Panc1 (cell line): ENCODE results near the gene MAT2A. TPM values are rescaled to one million over a fixed set of nuclear protein-coding genes. Genes with fewer than 3 reads are reported as not detected.

Experiments
- ATAC-seq: fragments of 200-7000 bp; cut with Tn5 transposase; 2 replicates; pipeline ENCODE4 v1.9.1; 2020; ENCODE audit warnings: mild to moderate bottlenecking, moderate library complexity
- BruUV-seq: library from RNA; stranded (reverse); fragments of 400-500 nt; replicated peaks from 2 replicates; lab custom pipeline; 2021; lab: Mats Ljungman, UMichigan
- CTCF ChIA-PET: fragments of 300-600 bp; sonication (Branson Sonifier 250); formaldehyde crosslinking; loops from one replicate; lab custom pipeline; 2022; ENCODE audit warnings: antibody characterized with exemption; lab: Charles Lee
- POLR2A ChIA-PET: fragments of 300-600 bp; sonication (Branson Sonifier 250); formaldehyde crosslinking; loops from one replicate; lab custom pipeline; 2022; ENCODE audit warnings: antibody characterized with exemption; lab: Charles Lee
- DNase-seq: peaks from one replicate; pipeline ENCODE4 v3.0.0-alpha.2; 2010; ENCODE audit warnings: low read depth, low spot score
- H3K27ac ChIP-seq: 2 replicates; pipeline ENCODE4 v1.5.1; 2011; ENCODE audit warnings: mild to moderate bottlenecking, low read length, inconsistent platforms
- H3K27me3 ChIP-seq: fragments of 200-500 bp; sonication (Bioruptor generic); 2 replicates; pipeline ENCODE4 v1.6.0; 2014; ENCODE audit warnings: low read length, inconsistent platforms; ENCODE audit not compliant: control insufficient read depth, insufficient read depth
- H3K36me3 ChIP-seq: fragments of 200-500 bp; sonication (Bioruptor generic); 2 replicates; pipeline ENCODE4 v1.5.1; 2014; ENCODE audit warnings: inconsistent platforms, mild to moderate bottlenecking, low read length, moderate library complexity; ENCODE audit not compliant: control insufficient read depth, insufficient read depth
- H3K4me1 ChIP-seq: 2 replicates; pipeline ENCODE4 v1.5.1; 2011; ENCODE audit warnings: inconsistent platforms, mild to moderate bottlenecking, low read length, moderate library complexity; ENCODE audit not compliant: control insufficient read depth, insufficient read depth
- H3K4me3 ChIP-seq, 2 experiments: 2 replicates each; pipeline ENCODE4 v1.5.1; 2011 to 2012; ENCODE audit warnings: low read depth in 2 of 2, low read length in 2 of 2, mild to moderate bottlenecking in 2 of 2, inconsistent platforms in 1 of 2, moderate library complexity in 1 of 2
- H3K9me3 ChIP-seq: fragments of 200-500 bp; sonication (Bioruptor generic); 2 replicates; pipeline ENCODE4 v1.5.1; 2014; ENCODE audit warnings: low read depth, mild to moderate bottlenecking, inconsistent platforms, low read length, moderate library complexity; ENCODE audit not compliant: control insufficient read depth, insufficient read depth
- POLR2AphosphoS5 ChIP-seq: IDR thresholded peaks from 2 replicates; pipeline ENCODE4 v1.6.1; 2012; ENCODE audit warnings: mild to moderate bottlenecking, low read depth, low read length, moderate library complexity
- REST ChIP-seq, 2 experiments: IDR thresholded peaks; 2 replicates each; pipeline ENCODE4 v1.6.1; 2011 to 2012; ENCODE audit warnings: low read depth in 2 of 2, control low read depth in 1 of 2, low read length in 1 of 2, mild to moderate bottlenecking in 1 of 2, moderate library complexity in 1 of 2; ENCODE audit not compliant: insufficient read depth in 1 of 2
- SIN3A ChIP-seq: IDR thresholded peaks from 2 replicates; pipeline ENCODE4 v1.6.1; 2012; ENCODE audit warnings: low read depth, mild to moderate bottlenecking, low read length, moderate library complexity, borderline replicate concordance; ENCODE audit not compliant: insufficient read depth
- TCF7L2 ChIP-seq: IDR thresholded peaks from 2 replicates; pipeline ENCODE4 v1.6.1; 2011; ENCODE audit warnings: mild to moderate bottlenecking, low read depth, low read length, inconsistent platforms
- in situ Hi-C: cut with HindIII; loops from 2 replicates; pipeline ENCODE4 v1.10.0; 2016; ENCODE audit warnings: low sequenced_read_pairs, low pct_unique_long_range_greater_than_20kb
- intact Hi-C: fragments of 100-400 bp; cut with micrococcal nuclease; formaldehyde crosslinking; loops from one replicate; pipeline ENCODE4 v1.10.0; 2022; ENCODE audit not compliant: unreplicated experiment
- total RNA-seq: library from RNA; stranded (reverse); gene quantifications from one replicate; pipeline ENCODE4 v1.2.1, GENCODE V29; 2021; ENCODE audit not compliant: unreplicated experiment
- TF ChIP-seq, protein P1 (sequence below): fragments of 450-650 bp; IDR thresholded peaks from 2 replicates; pipeline ENCODE4 v1.5.1; 2017; ENCODE audit warnings: mild to moderate bottlenecking

Gene MAT2A
- total RNA-seq, 1 experiment from 2014 or later: 547 TPM

DNA sequence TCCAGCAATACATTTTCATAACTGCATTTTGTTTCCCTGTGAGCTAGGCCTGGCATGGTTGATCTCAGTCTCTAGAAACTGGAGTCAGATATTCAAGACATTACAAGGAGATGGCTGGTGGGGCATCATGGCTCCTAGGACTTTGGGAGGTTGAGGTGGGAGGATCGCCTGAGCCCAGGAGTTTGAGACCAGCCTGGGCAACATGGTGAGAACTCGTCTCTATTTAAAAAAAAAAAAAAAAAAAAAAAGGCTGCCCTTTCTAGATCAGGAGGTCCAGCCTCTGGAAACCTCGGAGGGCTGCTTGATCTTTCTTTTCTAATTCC is 38.1 kb downstream of the MAT2A start:
- Histone ChIP-seq H3K4me3 (peak overlapping the region; percentile 49 to 66), H3K9me3 (no peaks in the 10 kb centered on the region), H3K27ac (peak overlapping the region; percentile 89), H3K36me3 (no peaks in the 10 kb centered on the region), H3K4me1 (peaks cover 27% of the 10 kb centered on the region), H3K27me3 (no peaks in the 10 kb centered on the region)
- DNase-seq (no peak), ATAC-seq (no peak)
- CTCF ChIA-PET: no interaction called here
- in situ Hi-C loops (no loop called here), intact Hi-C loops (no loop called here)
- TF ChIP-seq POLR2AphosphoS5 (no peak), TCF7L2 (no peak), REST (IDR thresholded peaks at IDR 0.05; ENCODE audit: insufficient read depth in 1 of 2, low read depth in 2 of 2, low read length in 1 of 2) (no peak), SIN3A (no peak)
- TF ChIP-seq, protein P1, sequence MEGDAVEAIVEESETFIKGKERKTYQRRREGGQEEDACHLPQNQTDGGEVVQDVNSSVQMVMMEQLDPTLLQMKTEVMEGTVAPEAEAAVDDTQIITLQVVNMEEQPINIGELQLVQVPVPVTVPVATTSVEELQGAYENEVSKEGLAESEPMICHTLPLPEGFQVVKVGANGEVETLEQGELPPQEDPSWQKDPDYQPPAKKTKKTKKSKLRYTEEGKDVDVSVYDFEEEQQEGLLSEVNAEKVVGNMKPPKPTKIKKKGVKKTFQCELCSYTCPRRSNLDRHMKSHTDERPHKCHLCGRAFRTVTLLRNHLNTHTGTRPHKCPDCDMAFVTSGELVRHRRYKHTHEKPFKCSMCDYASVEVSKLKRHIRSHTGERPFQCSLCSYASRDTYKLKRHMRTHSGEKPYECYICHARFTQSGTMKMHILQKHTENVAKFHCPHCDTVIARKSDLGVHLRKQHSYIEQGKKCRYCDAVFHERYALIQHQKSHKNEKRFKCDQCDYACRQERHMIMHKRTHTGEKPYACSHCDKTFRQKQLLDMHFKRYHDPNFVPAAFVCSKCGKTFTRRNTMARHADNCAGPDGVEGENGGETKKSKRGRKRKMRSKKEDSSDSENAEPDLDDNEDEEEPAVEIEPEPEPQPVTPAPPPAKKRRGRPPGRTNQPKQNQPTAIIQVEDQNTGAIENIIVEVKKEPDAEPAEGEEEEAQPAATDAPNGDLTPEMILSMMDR: no peak
- POLR2A ChIA-PET: interaction anchor here (0.6 to 0.7 kb wide), 2 partner anchors 80 to 421 kb away, joined by 9 to 25 read pairs; no protein-coding TSS in a partner anchor
- BruUV-seq: no TSS peak

DNA sequence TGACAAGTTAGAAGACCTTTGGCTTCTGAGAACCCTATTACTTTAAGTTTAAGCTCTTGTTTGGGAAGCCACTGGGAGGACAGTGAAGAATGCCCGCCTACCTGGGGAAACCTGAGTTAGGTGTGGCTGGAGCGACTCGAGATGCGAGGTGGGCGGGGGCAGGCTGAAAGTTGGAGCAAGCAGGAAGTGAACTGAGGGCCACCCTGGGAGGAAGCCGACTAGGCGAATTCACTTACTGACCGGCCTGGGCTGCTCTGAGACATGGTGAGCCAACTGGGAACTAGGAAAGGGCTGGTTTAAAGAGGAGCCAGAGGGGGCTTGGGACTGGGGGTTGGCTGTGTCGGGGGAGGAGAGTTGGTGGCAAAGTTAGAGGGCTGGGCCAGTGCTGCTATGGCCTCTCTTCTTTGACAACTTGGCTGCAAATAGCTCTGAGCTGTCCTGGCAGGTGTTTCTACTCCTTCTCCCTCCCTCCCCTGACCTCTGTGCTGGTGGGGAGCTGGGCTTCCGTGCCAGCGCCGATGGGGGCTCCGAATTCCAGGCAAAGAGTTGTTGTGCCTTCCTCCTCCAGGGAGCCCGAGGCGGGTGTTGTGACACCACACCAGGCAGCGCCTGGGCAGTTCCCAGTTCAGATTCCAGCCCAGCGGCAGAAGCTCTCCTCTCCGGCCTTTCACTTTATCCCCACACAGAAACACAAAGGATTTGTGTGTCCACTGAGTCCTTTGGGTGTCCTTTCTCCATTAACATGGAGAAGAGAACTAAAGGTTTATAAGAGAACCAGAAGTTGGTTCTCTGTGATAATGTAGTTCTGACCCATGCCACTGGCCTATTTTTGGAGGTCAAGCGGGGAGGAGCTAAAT is 38.6 kb downstream of the MAT2A start, which contains the start of gene VAMP8:
VAMP8 (plus strand) TSS at position 201 of the 857 bp plus-strand sequence; CDS start at position 262, 61 bp downstream.
- TF ChIP-seq SIN3A (peak; percentile 83), REST (IDR thresholded peaks at IDR 0.05; ENCODE audit: insufficient read depth in 1 of 2, low read depth in 2 of 2, low read length in 1 of 2) (no peak), POLR2AphosphoS5 (peak; percentile 27; the same call in 1 of the 2 replicates), TCF7L2 (no peak)
- TF ChIP-seq, protein P1: no peak
- in situ Hi-C loops: no loop called here
- DNase-seq: no peak
- intact Hi-C loops: no loop called here
- ChIA-PET POLR2A (interaction anchor here (0.6 kb wide), 2 partner anchors 9 to 80 kb away, joined by 3 to 9 read pairs; no protein-coding TSS in a partner anchor), CTCF (no interaction called here)
- peaks cover 27% of the 10 kb centered on the region for H3K4me1 ChIP-seq
- H3K36me3 ChIP-seq: no peaks in the 10 kb centered on the region
- H3K9me3 ChIP-seq: no peaks in the 10 kb centered on the region
- ATAC-seq: peak; percentile 87
- BruUV-seq: no TSS peak
- peak within 1 kb of the TSS; percentile 49 to 66 for H3K4me3 ChIP-seq
- H3K27me3 ChIP-seq: no peaks in the 10 kb centered on the region
- H3K27ac ChIP-seq: peak within 1 kb of the TSS; percentile 89
